GM12873 (cell line): ENCODE results near the gene ARHGAP27.

ENCODE experiments used
- TF ChIP-seq, protein P1 (sequence below): IDR thresholded peaks from 2 replicates; pipeline ENCODE4 v1.5.1; 2012; ENCODE audit warnings: low read depth, mild to moderate bottlenecking, moderate library complexity, low read length, control low read depth; ENCODE audit not compliant: insufficient read depth; ENCODE audit errors: missing control alignments

The ARHGAP27 gene

DNA sequence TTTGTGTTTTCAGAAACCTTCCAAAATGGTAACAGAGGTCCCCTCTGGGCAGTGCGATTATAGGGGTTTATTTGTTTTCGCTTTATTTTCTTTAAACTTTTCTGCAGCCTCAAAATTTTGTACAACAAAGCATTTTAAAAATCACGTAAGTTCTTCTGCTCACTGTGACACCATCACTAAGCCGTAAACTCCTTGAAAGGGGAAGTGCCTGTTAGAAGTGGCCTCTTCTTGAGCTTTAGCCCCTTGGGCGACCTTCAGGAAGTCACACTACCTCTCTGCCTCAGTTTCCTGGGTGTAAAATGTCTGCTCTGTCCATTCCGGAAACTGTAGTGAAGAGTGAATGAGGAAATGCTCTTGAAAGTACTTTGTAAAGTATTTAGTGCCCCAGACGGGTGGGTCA lies 26.6 kb downstream of the ARHGAP27 start:
- TF ChIP-seq, protein P1, sequence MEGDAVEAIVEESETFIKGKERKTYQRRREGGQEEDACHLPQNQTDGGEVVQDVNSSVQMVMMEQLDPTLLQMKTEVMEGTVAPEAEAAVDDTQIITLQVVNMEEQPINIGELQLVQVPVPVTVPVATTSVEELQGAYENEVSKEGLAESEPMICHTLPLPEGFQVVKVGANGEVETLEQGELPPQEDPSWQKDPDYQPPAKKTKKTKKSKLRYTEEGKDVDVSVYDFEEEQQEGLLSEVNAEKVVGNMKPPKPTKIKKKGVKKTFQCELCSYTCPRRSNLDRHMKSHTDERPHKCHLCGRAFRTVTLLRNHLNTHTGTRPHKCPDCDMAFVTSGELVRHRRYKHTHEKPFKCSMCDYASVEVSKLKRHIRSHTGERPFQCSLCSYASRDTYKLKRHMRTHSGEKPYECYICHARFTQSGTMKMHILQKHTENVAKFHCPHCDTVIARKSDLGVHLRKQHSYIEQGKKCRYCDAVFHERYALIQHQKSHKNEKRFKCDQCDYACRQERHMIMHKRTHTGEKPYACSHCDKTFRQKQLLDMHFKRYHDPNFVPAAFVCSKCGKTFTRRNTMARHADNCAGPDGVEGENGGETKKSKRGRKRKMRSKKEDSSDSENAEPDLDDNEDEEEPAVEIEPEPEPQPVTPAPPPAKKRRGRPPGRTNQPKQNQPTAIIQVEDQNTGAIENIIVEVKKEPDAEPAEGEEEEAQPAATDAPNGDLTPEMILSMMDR, result no peak

DNA sequence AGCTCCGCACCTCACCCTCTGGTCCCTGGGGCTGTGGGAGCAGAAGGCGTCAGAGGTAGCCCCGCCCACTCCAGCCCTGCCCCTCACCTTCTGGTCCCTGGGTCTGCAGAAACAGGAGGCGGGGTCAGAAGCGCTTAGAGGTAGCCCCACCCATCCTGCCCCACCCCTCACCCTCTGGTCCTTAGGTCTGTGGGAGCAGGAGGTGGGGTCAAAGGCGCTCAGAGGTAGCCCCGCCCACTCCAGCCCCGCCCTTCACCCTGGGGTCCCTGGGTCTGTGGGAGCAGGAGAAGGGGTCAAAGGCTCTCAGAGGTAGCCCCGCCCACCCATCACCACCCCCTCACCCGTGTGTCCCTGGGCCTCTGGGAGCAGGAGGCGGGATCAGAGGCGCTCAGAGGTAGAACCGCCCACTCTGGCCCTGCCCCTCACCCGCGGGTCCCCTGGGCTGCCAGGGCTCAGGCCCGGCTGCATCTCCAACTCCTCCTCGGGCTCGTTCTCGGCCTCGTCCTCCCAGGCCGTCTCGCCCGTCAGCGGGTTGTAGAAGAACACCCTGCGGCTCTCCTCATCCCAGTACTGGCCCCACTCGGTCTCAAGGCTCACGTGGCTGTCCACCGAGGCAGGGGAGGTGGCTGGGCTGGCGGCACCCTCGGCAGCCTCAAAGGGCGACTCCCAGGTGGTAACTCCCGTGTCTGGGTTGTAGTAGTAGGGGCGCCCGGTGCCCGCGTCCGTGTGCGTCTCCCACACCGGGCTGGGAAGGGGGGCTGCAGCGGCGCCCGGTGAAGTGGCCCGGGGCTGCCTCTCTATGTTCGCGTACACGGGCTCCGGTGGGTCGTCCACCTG lies 27.2 kb downstream of the ARHGAP27 start:
- TF ChIP-seq, protein P1, result no peak

DNA sequence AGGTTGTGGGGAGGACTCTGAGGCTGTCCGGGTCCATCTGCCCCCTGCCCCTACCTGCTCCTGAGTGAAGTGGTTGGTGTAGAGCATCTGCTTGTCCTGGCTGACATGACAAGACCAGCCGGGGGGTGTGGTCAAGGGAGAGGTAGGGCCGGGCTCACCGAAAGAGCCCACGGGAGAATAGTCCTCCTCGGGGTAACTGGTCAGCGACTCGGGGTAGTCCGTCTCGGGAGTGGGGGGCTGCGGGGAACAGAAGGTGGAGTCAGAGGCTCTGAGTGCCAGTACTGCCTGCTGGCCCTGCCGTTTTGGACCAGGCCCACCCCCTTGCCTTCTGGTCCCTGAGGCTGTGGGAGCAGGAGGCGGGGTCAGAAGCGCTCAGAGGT lies 27.8 kb downstream of the ARHGAP27 start:
- TF ChIP-seq, protein P1, result no peak

DNA sequence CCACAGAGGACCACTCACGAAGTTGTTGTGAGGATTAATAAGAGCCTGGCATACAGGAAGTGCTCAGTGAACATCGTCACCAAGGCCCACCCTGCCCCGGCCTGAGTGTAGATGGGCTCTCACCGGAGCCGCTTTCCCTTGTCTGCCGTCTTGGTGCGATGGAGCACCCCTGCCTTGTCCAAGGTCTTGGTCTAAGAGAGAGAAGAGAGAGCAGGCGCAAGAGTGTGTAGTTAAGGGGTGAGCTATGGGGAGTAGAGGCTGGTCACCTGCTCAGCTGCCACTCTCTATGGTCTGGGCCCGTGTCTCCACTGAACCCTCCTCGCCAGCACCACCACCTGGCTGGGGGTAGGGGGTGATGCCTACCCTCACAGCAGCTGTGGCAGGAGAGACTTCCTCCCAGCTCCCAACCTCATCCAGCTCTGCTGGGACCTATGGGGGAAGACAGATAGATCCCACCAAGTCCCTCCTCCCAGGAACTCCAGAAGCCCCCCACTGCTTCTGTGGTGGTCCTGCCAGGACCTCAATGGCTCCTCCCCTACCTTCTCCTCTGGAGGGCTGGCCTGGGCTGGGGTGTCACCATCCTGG lies 28.7 kb downstream of the ARHGAP27 start:
- TF ChIP-seq, protein P1, result no peak

DNA sequence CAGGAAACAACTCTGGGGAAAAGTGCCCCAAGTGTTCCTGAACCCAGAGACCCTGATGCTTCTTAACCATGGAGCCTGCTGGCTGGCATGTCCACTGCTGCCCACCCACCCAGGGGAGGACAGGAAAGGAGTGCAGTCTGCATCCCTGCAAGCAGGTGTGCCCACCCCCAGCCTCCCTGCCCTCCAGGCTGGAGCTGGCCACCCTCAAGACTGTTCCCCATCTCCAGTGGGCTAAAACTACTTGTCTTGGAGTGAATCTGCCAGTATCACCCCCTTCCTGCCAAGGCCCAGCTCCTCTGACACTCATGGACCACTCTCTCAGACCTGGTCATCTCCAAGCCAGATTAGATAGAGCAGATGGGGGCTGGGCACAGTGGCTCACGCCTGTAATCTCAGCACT lies 29.8 kb downstream of the ARHGAP27 start:
- TF ChIP-seq, protein P1, result no peak

DNA sequence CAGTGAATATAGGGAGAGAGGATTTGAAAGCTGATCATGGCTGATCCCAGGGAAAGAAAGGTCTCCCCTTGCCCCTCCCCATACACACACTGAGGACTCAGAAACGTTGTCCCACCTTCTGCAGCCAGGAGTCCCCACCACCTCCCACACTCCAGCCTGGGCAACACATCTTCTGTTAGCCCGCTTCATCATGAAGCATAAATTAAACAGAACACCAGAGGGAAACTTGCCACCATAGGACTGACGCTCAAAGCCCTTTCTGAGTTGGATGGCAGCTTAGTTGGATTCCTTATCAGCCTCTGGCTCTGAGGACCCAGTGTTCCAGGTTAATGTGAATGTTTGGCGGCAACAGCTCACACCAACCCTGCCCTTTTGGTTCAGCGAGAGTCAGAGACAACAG lies 33.9 kb downstream of the ARHGAP27 start:
- TF ChIP-seq, protein P1, result no peak

DNA sequence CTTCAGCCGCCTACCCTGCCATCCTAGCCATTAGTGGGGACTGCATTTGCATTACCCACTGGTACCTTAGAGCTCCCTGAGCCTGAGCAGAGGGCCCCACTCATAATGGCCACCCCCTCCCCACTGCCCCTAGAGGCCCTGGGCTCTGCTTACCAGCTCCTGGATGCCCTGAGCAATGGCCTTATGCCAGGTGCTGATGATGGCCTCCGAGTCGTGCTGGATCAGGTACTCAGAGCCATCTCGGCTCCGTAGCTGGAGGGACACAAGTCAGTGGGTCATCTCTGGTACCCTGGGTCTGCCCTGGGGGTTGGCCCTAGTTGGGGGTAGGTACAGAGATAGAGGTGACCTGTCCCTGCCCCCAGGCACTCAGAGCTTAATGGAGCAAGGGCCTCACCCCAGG lies 34.9 kb downstream of the ARHGAP27 start:
- TF ChIP-seq, protein P1, result no peak
